GM12801 (cell line): ENCODE data around the gene CNTN4.

Experiments used
- CTCF ChIP-seq: IDR thresholded peaks from one replicate; pipeline ENCODE4 v1.5.1; 2011; ENCODE audit warnings: control low read depth; ENCODE audit not compliant: insufficient read length; ENCODE audit errors: extremely low read depth

CNTN4 gene

GRCh38 chr3:3053974-3054373 lies 955.3 kb downstream of the CNTN4 start:
- no peak for TF ChIP-seq CTCF

DNA sequence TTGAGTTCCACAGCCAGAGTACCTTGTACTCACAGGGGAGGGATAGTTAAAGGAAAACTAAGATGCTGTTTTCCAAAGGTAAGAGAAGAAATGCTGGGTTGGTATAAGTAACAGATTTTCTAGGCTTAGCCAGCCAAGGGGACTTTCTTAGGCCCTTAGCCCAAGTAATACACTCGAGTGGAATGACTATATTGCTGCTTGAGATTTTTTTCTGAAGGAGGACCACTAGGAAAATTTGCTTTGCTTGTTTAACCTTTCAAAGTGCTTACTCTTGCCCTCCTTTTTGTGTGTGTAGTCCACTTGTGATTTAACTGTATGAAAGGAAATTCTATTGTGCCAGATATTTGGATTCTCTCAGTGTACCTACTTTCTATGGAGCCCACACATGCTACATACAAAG lies 961.0 kb downstream of the CNTN4 start:
- TF ChIP-seq CTCF, result no peak

DNA sequence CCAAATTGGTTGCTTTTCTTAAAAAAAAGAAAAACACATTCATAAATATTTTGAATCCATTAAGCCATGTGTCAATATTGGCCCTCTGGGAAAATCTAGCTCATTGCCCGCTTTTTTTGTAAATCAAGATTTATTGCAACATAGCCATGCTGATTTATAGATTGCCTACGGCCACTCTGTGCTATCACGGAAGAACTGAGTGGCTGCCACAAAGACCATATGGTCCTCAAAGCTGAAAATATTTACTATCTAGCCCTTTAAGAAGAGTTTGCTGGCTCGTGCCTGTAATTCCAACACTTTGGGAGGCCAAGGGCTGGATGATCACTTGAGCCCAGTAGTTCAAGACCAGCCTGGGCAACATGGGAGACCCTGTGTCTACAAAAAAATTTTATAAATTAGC lies 965.6 kb downstream of the CNTN4 start:
- TF ChIP-seq CTCF, result no peak

DNA sequence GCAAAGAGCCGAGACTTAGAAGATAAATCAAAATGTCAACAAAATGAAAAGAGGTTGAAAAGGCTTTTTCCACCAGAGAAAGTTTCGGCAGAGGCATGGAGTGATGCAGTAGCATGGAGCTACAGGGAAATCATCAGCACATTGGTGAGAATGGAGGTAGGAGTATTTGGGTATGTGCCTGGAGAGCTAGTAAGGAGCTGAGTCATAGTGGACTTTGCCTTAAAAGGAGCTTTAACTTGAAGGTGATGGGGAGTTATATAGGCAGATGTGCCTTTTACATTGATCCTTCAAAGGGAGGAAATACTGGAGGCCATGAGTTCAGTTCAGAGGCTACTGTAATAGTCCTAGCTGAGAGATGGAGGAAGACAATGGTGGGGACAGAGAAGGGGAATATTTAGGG lies 967.2 kb downstream of the CNTN4 start:
- TF ChIP-seq CTCF, result no peak

GRCh38 chr3:3066378-3066777 lies 967.7 kb downstream of the CNTN4 start:
- no peak for TF ChIP-seq CTCF

- no peak for TF ChIP-seq CTCF
Measured at GRCh38 chr3:3066910-3067309, 968.2 kb downstream of the CNTN4 start.

GRCh38 chr3:3068358-3068881 lies 969.8 kb downstream of the CNTN4 start:
- no peak for TF ChIP-seq CTCF

GRCh38 chr3:3069723-3070122 lies 971.1 kb downstream of the CNTN4 start:
- TF ChIP-seq CTCF, result no peak
